Fibroblast of lung (primary cell): ENCODE measurements around the gene CCAR1. TPM values are rescaled to one million over a fixed set of nuclear protein-coding genes. Genes with fewer than 3 reads are reported as not detected.

ENCODE experiments used
- DNase-seq, 2 donors: peaks; one replicate each; pipeline versions ENCODE4 v3.0.0 to v3.0.0-alpha.2; 2010; ENCODE audit warnings: low read depth in 2 of 2
- H2AFZ ChIP-seq: 2 replicates; pipeline ENCODE4 v1.5.1; 2012; ENCODE audit warnings: low read length, control low read depth, inconsistent platforms
- H3K27ac ChIP-seq: 2 replicates; pipeline ENCODE4 v1.5.1; 2011; ENCODE audit warnings: low read length, control low read depth; ENCODE audit not compliant: insufficient read depth
- H3K27me3 ChIP-seq: 2 replicates; pipeline ENCODE4 v1.5.1; 2011; ENCODE audit warnings: mild to moderate bottlenecking, low read length; ENCODE audit not compliant: control insufficient read depth, insufficient read depth
- H3K36me3 ChIP-seq: 2 replicates; pipeline ENCODE4 v1.5.1; 2011; ENCODE audit warnings: low read length; ENCODE audit not compliant: control insufficient read depth, insufficient read depth
- H3K4me1 ChIP-seq: 2 replicates; pipeline ENCODE4 v1.5.1; 2011; ENCODE audit warnings: low read length; ENCODE audit not compliant: control insufficient read depth, insufficient read depth; ENCODE audit errors: extremely low read depth
- H3K4me2 ChIP-seq: 2 replicates; pipeline ENCODE4 v1.5.1; 2011; ENCODE audit warnings: low read length, control low read depth; ENCODE audit not compliant: insufficient read depth; ENCODE audit errors: extremely low read depth
- H3K4me3 ChIP-seq, 4 experiments: fragments of 200-600 bp in 1 of 4; sonication (generic) in 1 of 4; replicated peaks in 1 of 4; 2 replicates each; pipeline ENCODE4 v1.5.1; 2011 to 2016; ENCODE audit warnings: low read length in 4 of 4, low read depth in 3 of 4, mild to moderate bottlenecking in 3 of 4, control low read depth in 2 of 4, inconsistent platforms in 1 of 4, mixed read lengths in 1 of 4; ENCODE audit not compliant: insufficient read depth in 1 of 4; ENCODE audit errors: control extremely low read depth in 1 of 4
- H3K79me2 ChIP-seq: 2 replicates; pipeline ENCODE4 v1.5.1; 2012; ENCODE audit warnings: mild to moderate bottlenecking, low read length, inconsistent platforms; ENCODE audit not compliant: control insufficient read depth, insufficient read depth
- H3K9ac ChIP-seq: 2 replicates; pipeline ENCODE4 v1.5.1; 2011; ENCODE audit warnings: mild to moderate bottlenecking, low read length, control low read depth; ENCODE audit not compliant: insufficient read depth
- H3K9me3 ChIP-seq: 2 replicates; pipeline ENCODE4 v1.5.1; 2012; ENCODE audit warnings: low read depth, low read length; ENCODE audit not compliant: control insufficient read depth, insufficient read depth
- H4K20me1 ChIP-seq: 2 replicates; pipeline ENCODE4 v1.5.1; 2011; ENCODE audit warnings: low read length; ENCODE audit not compliant: control insufficient read depth, insufficient read depth; ENCODE audit errors: extremely low read depth
- EZH2 ChIP-seq: IDR thresholded peaks from 2 replicates; pipeline ENCODE4 v1.5.1; 2012; ENCODE audit warnings: low read length, control low read depth, mild to moderate bottlenecking; ENCODE audit errors: missing control alignments
- polyA plus RNA-seq, 2 donors: library from polyadenylated mRNA; depleted of rRNA in 1 of 2; stranded (reverse) in 1 of 2; unstranded in 1 of 2; fragments of >200 nt; gene quantifications; 2 replicates each; pipeline ENCODE4 v1.2.1, GENCODE V29; 2011 to 2012; ENCODE audit warnings: missing spikeins in 1 of 2
- total RNA-seq: library from RNA; depleted of rRNA; stranded (reverse); fragments of >200 nt; gene quantifications from 2 replicates; pipeline ENCODE4 v1.2.1, GENCODE V29; 2014
- TF ChIP-seq, protein P1 (sequence below), 2 donors: IDR thresholded peaks in 1 of 2; conservative IDR thresholded peaks in 1 of 2; 1 replicate in 1 of 2; 2 replicates in 1 of 2; pipeline ENCODE4 v1.5.1; 2011 to 2012; ENCODE audit warnings: low read length in 2 of 2, control low read depth in 1 of 2, inconsistent platforms in 1 of 2, low read depth in 1 of 2, mild to moderate bottlenecking in 1 of 2

CCAR1 gene
- total and polyA plus RNA-seq, 2 donors (not counting 1 experiment from before 2014, with no cell fraction given): 24.9 to 54.9 TPM

DNA sequence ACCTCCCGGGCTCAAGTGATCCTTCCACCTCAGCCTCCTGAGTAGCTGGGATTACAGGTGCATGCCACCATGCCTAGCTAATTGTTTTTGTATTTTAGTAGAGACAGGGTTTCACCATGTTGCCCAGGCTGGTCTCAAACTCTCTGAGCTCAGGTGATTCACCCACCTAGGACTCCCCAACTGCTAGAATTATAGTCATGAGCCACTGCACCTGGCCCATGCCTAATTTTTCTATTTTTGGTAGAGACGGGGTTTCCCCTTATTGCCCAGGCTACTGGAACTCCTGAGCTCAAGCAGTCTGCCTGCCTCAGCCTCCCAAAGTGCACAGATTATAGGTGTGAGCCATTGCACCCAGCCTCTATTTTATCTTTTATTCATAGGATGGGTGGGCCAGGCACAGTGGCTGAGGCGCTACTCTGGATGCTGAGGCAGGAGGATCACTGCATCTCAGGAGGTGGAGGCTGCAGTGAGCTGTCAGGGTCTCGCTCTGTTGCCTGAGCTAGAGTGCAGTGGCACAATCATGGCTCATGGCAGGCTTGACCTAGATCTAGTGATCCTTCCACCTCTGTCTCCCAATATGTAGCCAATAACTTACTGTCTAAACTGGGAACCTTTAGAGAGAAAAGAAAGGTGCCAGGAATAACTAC is 75.0 kb downstream of the CCAR1 start:
- Histone ChIP-seq H3K79me2 (no peaks in the 10 kb centered on the region), H3K9me3 (no peaks in the 10 kb centered on the region), H3K9ac (no peak overlapping the region), H3K4me2 (no peak overlapping the region), H3K4me1 (no peaks in the 10 kb centered on the region), H3K36me3 (peaks cover 2% of the 10 kb centered on the region), H3K27me3 (no peaks in the 10 kb centered on the region), H3K27ac (no peak overlapping the region), H2AFZ (no peak overlapping the region), H3K4me3 (no peak overlapping the region), H4K20me1 (no peaks in the 10 kb centered on the region)
- no peak for DNase-seq
- TF ChIP-seq, protein P1, sequence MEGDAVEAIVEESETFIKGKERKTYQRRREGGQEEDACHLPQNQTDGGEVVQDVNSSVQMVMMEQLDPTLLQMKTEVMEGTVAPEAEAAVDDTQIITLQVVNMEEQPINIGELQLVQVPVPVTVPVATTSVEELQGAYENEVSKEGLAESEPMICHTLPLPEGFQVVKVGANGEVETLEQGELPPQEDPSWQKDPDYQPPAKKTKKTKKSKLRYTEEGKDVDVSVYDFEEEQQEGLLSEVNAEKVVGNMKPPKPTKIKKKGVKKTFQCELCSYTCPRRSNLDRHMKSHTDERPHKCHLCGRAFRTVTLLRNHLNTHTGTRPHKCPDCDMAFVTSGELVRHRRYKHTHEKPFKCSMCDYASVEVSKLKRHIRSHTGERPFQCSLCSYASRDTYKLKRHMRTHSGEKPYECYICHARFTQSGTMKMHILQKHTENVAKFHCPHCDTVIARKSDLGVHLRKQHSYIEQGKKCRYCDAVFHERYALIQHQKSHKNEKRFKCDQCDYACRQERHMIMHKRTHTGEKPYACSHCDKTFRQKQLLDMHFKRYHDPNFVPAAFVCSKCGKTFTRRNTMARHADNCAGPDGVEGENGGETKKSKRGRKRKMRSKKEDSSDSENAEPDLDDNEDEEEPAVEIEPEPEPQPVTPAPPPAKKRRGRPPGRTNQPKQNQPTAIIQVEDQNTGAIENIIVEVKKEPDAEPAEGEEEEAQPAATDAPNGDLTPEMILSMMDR (conservative IDR thresholded peaks at IDR 0.05 in 1 of 2, IDR thresholded peaks at IDR 0.05 in 1 of 2; ENCODE audit: low read depth in 1 of 2, low read length in 2 of 2): no peak
- TF ChIP-seq EZH2: no peak

DNA sequence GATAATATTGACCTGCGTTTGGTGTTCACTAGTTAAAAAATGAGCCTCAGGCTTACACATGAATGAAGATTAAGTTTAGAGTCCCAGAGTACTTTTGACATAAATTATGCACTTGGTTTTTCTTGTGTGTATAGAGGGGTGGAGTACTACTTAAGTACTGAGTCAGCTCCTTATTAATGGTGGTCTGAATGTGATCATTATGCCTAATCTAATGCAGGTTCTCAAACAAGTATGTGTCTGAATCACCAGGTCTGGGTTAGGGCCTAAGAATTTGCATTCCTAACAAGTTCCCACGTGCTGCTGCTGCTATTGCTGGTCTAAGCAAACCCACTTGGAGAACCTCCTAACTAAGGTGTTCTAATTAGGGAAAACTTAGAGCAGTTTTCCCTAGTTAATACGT is 75.6 kb downstream of the CCAR1 start:
- Histone ChIP-seq H3K27ac (no peak overlapping the region), H3K36me3 (peaks cover 2% of the 10 kb centered on the region), H3K4me2 (no peak overlapping the region), H3K79me2 (no peaks in the 10 kb centered on the region), H3K4me1 (no peaks in the 10 kb centered on the region), H3K9ac (no peak overlapping the region), H4K20me1 (no peaks in the 10 kb centered on the region), H3K27me3 (no peaks in the 10 kb centered on the region), H3K4me3 (no peak overlapping the region), H2AFZ (no peak overlapping the region), H3K9me3 (no peaks in the 10 kb centered on the region)
- TF ChIP-seq, protein P1 (conservative IDR thresholded peaks at IDR 0.05 in 1 of 2, IDR thresholded peaks at IDR 0.05 in 1 of 2; ENCODE audit: low read depth in 1 of 2, low read length in 2 of 2): no peak
- TF ChIP-seq EZH2: no peak
- peak in 1 of 2 donors; percentile 87 for DNase-seq

DNA sequence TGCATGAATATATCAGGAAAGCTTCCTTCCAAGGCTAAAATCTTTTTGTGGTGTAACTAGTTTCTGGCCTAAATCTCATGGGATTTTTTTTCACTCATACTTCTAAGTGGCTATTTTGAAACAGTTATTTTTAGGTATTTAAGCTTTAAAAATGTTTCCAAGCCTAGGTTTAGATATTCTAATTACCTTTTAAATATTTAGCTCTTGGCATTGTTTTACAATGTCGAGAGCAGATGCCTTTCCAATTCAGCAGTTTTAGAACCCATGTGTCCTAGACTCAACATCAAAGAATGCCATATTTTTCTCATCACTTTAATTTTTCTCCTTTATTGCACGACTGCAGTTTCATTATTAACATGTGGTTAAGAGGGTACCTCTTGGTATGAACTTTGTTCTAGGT is 79.2 kb downstream of the CCAR1 start:
- no peaks in the 10 kb centered on the region for H3K4me1 ChIP-seq
- no peaks in the 10 kb centered on the region for H3K27me3 ChIP-seq
- no peak overlapping the region for H3K27ac ChIP-seq
- H3K4me3 ChIP-seq: no peak overlapping the region
- H3K36me3 ChIP-seq: no peaks in the 10 kb centered on the region
- TF ChIP-seq, protein P1 (conservative IDR thresholded peaks at IDR 0.05 in 1 of 2, IDR thresholded peaks at IDR 0.05 in 1 of 2; ENCODE audit: low read depth in 1 of 2, low read length in 2 of 2): no peak
- TF ChIP-seq EZH2: no peak
- H3K9me3 ChIP-seq: no peaks in the 10 kb centered on the region
- H3K79me2 ChIP-seq: no peaks in the 10 kb centered on the region
- DNase-seq: no peak
- no peak overlapping the region for H2AFZ ChIP-seq
- H3K4me2 ChIP-seq: no peak overlapping the region
- H4K20me1 ChIP-seq: no peaks in the 10 kb centered on the region
- H3K9ac ChIP-seq: no peak overlapping the region
